H4 (cell line): Measurements from ENCODE around the gene SLC7A11. TPM values are rescaled to one million over a fixed set of nuclear protein-coding genes. Genes with fewer than 3 reads are reported as not detected.
A peak's percentile ranks its signal among the peaks of the same experiment; 100 is the strongest.

Source experiments
- DNase-seq: peaks from one replicate; pipeline ENCODE4 v3.0.0-alpha.2; 2015; ENCODE audit warnings: low spot score
- total RNA-seq: library from RNA; depleted of rRNA; stranded (reverse); fragments of >200 nt; shearing (Covaris generic); gene quantifications from 2 replicates; pipeline ENCODE4 v1.2.3, GENCODE V29; 2014; rRNA removed

The SLC7A11 gene
- 135 and 181 TPM in 2 replicates for total RNA-seq

DNA sequence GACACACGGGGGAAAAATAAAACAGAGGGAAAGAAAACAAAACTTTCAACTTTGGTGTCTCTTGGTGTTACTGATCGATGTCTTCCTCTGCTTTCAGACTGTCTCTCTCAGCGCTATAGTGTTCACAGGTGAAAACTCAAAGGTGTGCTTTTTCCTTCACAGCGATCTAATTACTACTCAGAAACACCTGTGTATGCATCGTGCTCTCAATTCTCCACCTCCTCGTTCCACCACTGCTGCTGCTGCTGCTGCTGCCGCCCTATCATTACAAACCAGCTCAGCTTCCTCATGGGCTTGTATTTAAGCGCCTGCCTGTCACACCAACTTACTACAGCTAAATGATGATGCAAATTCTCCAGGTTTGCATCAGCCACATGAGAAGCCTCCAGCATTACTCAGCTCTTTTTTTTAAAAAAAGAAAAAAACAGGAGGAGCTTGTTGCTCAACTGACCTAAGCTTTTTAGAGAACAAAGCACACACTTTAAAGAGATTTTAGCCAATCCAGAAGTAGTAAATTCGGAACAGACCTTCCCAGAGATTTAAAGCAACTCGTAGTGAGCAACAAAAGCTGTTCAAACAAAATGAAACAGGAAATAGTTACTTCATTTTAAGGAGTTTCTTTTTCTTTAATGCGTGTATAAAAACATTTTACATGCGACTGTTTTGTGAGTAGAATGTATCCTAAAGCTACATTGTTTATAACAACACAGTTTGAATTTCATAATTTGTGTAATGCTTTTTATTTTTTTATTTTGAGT, at the start of gene SLC7A11:
SLC7A11 (minus strand) TSS at position 274 of the 758 bp plus-strand sequence. CDS start 280 bp downstream, outside the sequence.
- DNase-seq, result peak; percentile 98

DNA sequence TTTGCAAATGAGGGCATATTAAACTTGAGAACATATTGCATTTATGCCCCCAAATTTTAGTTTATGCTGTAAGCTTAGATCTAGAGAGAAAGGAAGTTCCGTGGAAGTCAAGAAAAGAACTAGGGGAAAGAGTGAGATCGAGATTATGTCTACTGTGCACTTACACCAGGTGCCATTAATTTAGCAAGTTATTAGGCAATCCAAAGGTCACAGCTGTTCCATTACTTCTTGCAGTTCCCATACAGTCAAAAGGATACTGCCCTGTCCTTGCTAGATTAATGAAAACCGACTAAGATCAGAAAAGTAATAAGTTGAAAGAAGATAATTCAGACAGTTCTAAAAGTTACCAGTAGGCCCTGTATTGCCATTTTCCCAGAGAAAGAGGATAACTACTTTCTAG, 49.3 kb upstream of the SLC7A11 start:
- no peak for DNase-seq

DNA sequence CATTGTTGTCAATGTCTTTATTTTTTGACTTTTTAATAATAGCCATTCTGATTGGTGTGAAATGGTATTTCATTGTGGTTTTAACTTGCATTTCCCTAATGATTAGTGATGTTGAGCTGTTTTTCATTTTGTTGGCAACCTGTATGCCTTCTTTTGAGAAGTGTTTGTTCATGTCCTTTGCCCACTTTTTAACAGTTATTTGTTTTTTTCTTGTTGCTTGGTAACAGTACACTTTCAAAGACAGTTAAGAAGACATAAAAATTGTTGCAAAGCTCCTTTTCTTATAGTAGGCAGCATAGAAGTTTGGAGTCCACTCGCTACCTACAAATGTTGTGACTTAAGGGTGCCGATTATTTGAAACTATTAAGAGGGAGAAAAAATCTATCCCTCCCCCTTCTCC, 48.7 kb upstream of the SLC7A11 start:
- DNase-seq, result no peak

DNA sequence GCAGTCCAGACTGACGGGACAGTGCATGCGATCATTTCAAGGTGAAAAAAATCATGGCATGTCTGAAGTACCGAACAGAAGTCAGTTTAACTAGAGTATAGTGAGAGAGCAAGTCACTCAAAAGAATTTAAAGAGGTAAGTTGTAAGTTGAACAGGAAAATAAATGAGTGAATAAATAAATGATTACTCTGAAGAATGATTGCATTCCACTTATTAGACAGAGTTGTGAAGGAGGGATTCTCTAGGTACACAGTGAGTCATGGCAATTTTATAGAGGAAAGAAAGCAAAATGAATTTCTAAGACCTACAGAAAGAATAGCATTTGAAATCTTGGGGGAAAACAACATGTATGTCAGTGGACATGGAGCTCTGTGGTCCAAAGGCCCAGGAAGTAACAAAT, 37.1 kb upstream of the SLC7A11 start:
- DNase-seq, result no peak

DNA sequence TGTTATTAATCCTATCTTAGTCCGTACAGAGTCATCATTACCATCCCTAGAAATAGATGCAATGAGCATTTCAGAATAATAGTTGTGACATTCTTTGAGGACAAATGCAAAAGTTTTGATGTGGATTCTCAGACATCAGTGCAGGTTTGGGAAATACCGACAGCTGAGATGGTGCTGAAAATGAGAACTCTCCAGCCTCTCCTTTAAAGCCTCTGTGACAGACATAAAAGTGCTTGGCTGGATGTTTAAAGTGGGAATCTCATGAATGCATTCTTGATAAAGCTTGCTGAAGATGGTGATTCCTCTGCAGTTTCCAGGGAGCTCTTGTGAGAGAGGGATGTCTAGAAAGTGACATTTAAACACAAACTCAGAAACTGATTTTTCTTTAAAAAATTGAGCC, 35.0 kb upstream of the SLC7A11 start:
- DNase-seq, result no peak

DNA sequence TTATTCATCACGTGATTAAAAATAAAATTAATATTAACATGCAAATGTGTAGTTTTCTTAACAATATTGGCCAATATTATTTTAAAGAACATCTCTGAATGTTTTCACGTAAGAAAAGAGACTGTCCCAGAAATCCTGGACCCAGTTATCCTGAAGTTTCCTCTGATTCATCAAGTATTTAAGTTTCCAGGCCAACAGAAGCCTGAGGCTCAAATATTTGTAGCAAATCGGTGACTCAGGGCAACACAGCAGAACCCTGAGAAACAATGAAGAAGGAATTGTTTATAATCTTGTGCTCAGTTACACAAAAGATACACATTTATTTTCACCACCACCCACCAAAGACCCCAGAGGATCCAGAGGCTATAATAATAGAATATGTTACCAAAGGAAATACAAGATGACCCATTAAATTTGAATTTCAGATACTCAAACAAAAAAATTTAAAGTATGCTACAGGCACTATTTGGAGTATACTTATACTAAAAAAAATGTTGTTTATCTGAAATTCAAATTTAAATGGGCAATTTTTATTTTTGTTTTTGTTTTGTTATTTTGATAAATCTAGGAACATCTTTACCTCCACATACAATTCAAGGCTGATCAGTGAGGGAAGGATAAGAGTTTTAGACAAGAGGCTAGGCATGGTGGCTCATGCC, 33.9 kb upstream of the SLC7A11 start:
- DNase-seq, result peak; percentile 39

DNA sequence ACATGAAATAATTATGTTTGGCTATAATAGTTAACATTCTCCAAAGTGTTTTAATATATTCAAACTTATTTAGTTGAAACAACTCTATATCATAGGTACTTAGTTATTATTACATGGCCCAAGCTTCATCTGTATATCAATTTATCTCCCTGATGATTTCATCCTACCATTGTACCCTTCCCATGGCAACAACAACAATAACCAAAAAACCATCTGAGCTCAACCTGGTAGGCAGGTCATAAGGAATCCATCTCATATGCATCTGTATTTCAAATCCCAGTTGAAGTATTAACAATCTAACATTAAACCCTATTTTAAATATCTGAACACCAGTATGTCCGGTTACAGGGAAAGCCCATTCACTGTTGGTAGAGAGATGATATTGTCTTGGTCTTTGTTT, 33.1 kb upstream of the SLC7A11 start:
- DNase-seq, result no peak

DNA sequence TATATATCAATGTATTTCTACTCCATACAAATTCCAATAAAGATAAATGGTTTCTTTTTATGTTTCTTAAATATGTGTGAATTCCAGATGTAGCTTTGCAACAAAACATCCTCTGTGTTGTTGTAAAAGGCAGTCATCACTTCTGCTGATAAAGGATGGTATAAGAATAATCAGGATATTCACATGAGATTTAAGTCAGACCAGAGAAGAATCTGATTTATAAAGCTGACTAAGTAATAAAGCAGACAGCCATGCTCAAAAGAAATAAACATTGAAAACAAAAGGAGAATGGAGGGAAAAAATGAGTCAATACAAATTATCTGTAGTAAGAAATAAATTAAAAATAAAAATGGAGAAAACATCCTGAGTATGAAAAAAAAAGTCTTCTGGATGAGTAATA, 27.0 kb upstream of the SLC7A11 start:
- no peak for DNase-seq

DNA sequence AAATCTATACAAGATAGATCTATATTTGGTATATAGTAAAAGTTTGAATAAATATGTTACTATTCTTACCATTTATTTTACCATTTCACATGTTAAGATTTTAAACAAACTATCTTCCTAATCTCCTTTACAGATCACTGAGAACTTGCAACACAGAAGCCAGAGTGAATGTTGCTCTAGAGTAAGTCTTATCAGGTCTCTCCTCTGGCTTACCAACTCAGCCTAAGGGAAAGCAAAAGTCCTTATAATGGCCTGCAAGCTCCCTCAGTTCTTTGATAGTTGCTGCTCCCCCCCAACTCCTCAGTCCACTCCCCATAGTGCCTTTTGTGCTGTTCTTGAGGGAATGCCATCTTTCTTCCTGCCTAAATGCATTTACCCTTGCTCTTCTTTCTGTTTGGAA, 25.7 kb upstream of the SLC7A11 start:
- DNase-seq, result no peak

DNA sequence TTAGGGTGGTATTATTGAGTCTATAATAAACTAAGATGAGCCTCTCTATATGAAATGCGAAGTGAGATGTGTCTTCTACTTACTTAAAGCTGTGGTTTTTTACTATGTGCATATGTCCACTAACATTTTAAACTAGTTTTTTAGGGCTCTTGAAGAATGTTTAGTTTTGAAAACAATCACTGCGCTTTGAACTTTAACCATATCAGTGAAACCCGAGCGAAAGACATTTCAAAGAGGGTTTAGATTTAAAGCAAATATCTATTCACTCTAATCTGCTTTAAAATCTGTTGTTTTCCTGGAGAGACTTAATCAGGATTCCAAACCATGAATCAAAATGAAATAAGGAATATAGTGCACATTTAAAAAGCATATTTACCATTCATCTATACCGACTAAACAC, 24.8 kb upstream of the SLC7A11 start:
- DNase-seq, result no peak

DNA sequence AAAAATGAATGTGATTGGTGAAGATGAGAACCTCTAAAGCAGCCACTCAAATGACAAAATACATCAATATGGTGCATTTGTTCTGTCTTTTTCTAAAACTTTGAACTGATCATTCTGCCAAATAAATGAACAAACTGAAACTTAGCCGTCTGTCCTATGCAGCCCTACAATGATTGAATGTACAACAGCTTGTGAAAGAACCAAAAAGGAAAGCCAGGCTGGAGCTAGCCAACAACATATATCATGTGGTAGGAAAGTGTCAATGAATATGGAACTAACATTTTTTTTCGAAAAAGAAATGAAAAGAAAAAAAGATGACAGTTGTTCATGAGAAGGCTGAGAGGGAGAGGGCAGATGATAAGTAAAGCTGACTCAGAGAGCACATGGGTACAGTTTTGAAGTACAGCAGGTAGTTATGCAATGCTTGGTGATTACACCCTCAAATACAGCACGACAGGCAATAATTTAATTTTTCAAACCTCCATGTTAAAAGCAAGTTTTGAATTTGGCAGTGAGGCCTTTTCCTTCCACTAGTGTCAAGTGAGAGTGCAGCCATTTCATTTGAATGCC, 21.2 kb upstream of the SLC7A11 start:
- DNase-seq, result no peak

DNA sequence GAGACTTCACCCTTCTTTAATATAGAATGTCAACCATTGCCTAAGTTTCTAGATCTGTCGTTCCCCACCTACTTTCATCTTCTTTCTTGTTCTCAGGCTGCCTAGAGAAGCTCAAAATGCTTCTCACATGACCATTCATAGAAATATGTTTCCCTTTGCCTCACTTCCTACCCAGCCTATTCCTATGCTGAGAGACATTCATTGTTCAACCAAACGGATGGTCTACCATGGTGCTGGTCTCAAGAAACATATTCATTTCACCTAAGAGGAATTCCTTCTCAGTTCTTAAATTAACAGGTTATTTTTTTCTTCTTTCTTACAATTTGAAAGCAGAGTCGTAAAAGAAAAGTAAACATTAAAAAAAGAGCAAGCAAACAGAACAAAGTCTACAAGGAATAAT, 20.3 kb upstream of the SLC7A11 start:
- no peak for DNase-seq

DNA sequence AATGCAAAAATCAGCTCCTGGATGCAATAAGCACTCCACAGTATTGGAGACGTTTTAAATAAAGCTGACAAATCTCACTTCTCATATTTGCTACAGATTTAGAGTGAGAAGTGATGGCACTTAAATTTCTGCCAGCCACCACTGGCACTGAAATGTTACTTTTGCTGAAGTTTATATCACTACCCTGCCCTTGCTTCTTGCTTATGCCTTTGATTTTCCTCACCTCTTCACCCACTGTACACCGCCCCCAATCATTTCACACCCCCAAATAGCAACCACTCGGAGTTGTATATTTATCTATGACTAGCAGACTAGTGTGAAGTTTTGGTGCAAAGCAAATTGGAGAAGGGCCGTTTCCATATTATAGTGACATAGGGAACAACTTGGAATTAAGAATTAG, 19.9 kb upstream of the SLC7A11 start:
- no peak for DNase-seq

DNA sequence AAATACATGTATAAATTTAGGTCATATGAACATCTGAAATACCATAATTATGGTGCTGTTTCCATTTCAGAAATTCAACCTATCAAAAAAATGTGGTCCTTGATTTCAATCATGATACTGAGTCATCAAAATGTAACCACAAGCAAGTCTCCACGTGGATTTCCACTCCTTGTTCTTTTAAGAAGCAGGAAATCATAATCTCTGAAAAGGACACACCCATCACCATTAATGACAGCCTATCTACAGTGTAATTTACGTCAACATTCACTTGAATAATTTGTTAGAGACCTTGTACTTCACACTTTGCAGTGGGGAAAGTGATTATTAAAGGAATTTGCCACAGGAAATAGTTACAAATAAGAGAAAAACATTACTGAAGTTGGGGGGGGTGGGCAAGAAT, 17.7 kb upstream of the SLC7A11 start:
- peak; percentile 76 for DNase-seq

DNA sequence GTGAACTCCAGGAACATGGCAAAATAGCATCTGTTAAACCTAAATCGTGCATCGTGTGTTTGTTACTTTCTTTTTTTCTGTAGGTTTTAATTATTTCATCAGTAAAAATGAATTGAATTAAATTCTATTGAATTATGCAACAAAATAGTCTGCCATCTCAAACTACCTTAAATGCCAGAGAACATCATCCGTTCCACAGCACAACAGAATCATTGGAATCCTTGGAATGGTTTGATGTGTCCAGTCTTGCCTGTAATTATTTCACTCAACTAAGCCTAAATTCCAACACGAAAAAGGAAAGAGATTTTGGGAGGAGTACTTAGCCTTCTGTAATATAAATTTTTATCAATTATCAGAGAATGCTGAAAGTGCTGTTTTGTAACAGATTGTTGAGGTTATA, 17.1 kb upstream of the SLC7A11 start:
- no peak for DNase-seq

DNA sequence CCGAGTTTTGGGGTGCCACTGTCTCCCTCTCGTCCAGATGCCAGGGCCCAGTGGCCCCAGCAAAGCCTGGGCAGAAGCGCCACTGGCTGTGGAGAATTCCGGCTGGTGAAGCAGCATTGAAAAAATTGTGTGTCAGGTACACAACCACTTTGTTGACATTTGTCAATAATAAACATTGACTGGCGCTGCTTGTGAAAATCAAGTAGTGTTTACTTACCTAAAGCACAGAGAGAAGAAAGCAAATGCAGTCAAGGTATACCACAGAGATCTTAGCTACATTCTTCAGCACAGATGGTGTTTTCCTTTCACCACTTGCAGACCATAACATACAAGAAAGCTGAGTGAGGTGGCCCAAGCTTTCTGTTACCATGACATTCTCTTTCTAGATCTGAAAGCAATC, 14.5 kb upstream of the SLC7A11 start:
- no peak for DNase-seq

DNA sequence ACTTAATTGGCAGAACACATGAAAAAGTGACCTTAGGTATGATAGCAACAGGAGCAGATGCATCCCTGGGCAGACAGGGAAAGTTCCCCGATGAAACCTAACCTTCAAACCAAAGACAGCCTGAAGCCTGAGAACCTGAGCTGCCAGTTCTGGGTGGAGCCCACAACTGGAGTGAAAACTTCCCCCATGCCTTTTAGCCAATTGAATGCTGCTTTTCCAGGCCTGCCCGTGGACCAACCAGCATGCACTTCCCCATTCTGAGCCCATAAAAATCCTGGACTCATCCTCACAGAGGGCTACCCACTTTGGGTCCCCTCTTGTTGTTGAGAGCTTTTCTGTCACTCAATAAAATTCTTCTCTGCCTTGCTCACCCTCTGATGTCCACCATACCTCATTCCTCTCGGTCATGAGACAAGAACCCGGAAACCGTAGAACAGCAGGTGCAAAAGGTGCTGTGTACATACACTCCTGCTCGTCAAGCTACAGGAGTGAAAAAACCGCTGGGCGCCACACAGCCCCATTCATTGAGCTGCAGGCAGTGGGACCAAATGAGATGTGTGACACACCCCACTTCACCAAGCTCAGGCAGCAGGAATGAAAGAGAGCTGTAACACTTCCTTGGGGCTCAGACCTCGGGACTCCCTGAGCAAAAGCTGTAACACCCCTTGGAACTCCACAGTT, 13.9 kb upstream of the SLC7A11 start:
- DNase-seq, result no peak

DNA sequence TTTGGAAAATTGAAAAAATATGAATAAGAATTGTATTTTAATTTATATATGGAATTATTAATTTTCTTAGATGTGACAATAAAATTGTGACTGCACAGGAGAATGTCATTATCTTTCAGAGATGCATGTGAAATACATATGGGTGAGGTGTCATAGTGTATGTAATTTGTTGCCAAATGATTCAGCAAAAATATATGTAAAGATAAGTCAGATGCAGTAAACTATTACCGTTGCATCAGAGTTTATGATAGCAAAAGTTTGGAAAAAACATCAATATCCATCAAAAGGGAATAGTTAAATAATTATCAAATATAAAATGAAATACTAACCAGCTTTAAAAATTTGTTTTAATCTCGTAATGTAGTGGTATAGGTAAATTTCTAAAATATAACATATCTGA, 10.4 kb upstream of the SLC7A11 start:
- no peak for DNase-seq

DNA sequence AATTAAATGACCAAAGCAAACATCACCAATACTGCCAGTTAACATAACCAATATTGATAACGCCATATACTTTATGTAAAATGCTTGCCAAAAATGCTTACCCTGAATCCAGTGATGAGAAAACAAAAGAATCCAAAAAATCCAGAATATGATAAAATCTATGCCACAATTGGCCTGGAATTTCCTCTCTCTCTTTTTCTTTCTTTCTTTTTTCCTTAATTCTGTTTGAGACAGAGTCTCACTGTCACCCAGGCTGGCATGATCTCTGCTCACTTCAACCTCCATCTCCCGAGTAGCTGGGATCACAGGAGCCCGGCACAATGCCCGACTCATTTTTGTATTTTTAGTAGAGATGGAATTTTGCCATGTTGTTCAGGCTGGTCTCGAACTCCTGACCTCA, 9.8 kb upstream of the SLC7A11 start:
- DNase-seq, result no peak

DNA sequence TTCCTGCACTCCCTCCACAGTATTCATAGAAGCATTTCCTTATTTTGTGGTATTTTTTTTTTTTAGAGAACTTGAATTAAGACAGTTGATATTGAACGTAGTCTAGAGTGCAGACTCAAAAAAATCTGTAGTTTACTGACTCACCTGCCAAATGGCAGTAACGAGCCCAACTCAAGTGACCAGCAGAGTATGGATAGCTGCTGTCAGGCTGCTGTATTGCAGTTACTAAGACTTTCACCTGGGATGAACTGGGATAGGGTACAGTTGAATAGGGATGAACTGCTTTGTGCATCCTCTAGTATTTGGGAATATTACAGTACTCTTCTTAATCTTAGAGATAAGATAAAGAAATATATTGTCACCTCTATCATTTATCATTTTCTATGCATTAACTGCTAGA, 7.0 kb upstream of the SLC7A11 start:
- DNase-seq, result no peak

DNA sequence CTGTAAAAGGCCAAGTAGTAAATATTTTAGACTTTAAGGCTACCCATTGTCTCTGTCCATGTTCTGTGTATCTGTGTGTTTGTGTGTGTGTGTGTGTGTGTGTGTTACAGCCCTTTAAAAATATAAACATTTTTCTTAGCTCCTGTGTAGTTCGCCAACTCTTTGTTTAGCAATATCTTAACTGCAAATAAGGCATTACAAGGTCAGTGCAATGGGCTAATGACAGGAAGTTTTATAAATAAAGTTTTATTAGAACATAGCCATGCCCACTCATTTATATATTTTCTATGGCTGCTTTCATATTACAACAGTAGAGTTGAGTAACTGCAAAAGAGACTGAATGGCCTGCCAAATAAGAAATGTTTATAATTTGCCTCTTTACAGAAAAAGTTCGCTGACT, 5.9 kb upstream of the SLC7A11 start:
- DNase-seq, result peak; percentile 51

DNA sequence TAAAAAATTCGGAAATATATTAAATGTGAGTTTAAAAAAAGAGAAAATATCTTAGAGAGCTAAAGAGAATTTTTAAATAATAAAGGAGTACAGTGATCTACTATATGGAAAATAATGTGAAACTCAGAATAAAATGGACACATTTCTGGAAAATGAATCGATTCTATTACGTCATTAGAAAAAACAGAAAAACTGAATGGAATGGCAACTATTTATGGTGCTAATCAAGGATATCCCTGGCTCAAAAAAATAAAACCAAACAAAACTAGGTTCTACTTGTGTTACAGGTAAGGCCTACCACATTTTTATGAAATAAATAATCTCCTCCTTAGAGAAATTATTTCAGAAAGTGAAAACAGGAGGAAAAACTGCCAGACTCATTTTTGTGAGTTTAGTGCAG, 5.5 kb upstream of the SLC7A11 start:
- DNase-seq, result no peak

DNA sequence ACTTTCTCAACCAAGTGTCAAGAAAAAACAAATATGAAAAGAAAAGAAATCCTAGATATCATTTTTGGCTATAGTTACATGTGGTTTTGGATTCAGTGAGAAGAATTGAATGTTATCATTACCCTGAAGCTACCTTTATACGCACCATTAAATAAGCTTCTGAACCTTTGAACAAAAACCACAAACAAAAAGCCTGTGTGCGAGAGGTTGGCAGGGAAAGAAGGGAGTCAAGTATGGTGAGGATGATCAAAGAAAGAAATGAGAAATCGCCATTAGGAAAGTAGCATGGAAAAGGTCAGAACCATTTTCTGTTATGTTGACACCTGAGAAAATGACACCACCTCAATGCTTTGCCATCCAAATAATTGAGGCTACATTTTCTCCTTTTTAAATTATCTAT, 1.2 kb upstream of the SLC7A11 start:
- peak; percentile 72 for DNase-seq
